NCI-H2227 treated with DMSO at 0.1 percent for 48 hours (cell line): ENCODE results near the gene CCDC194.
A peak's percentile ranks its signal among the peaks of the same experiment; 100 is the strongest.

ENCODE experiments used
- DNase-seq: peaks from one replicate; lab custom pipeline; 2025; lab: John Stamatoyannopoulos, UW

CCDC194 gene

DNA sequence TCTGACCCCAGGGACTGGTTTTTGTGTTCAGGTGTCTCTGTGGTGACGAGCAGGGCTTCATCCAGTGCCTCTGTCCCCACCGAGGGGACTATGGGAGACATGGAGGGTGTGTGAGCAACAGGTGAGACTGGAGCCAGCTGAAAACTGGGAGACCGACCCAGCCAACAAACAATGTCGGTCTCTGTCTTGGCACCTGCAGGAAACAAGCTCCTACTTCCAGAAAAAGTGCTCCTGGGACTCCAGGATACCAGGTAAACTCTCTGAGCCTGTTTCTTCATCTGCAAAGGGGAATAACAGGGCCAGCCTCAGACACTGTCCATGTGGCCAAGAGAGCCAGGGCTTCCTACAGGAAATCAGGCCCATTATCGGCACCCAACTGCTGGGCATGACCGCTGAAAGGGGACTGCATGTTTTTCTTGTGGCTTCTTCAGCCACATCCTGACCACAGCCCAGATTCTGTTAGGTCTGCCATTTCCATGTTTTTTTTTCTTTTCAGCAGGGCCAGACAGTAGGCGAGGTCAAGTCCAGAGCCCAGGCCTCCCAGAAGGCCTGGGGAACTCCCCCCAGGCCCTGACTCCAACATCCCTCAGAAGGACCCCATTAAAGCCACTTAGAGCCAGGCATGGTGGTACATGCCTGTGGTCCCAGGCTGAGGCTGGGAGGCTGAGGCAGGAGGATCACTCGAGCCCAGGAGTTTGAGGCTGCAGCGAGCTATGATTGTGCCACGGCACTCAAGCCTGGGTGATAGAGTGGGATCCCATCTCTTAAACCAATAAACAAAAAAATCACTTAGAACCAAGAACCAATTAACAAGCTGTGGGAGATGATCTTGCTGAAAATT is 12.3 kb upstream of the CCDC194 start:
- no peak for DNase-seq

DNA sequence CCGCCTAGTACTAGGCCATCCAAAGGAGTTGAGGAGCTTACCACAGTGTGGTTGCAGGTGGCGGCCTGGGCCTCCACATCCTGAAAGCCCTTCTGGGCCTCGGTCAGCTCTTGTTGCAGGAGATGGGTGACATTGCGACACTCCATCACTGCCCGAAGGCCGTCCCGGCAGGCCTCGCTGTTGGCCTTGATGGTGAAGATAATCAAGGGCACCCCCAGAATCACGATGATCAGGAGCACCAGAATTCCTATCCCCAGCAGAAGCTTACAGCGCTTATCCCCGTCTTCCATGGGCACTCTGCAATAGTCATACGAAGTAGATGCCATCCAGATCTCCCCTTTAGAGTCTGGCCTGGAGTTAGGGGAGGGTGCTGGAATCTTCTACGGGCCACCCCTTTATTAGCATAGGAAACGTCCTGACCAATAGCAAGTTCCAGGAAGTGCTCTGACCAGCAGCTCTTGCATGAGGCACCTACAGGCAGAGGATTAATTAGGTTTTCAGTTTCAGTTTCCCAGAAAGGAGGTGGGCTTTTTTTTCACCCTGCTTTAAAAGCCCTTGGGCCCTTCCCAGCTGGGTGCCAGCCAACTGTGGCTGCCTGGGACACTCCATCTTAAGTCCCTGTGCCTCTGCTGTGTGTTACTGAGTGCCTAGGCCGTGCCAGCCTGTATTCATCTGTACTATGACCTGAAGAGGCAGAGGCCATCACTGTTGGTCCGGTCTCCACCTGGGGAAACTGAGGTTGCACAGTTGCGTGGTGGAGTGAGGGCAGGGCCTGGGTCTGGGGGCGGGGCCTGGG is 11.5 kb upstream of the CCDC194 start, which contains the start of gene BST2:
Gene BST2 (minus strand): TSS at position 381 of the 796 bp plus-strand sequence. CDS start 55 bp downstream, at position 326.
- no peak for DNase-seq

DNA sequence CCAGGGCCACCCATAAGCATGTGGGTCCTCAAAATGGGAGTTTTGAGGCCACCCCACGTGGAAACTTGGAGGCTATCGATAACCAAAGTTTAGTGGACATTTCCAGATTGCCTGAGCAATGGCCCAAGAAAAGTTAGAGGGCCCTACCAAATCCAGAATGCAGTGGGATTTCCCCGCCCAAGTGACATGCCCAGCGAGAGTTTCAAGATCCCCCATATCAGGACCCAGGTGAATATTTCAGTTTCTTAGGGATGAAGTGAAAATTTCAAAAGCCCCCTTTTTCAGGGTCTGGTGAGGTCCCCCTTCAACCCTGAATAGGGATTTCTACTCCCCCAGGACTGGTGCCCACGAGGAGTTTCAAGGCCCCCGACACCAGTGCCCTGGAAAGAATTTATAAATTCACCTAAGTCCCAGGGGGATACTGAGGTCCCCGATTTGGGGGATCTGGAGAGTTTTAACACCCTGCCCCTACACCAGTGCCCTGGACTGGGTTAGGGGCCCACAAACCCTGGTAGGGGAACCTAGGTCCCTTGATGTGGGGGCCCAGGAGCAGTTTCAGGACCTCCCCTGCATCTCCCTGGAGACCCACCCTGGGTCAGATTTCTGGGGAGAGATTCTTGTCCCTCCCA is 10.7 kb upstream of the CCDC194 start:
- no peak for DNase-seq

DNA sequence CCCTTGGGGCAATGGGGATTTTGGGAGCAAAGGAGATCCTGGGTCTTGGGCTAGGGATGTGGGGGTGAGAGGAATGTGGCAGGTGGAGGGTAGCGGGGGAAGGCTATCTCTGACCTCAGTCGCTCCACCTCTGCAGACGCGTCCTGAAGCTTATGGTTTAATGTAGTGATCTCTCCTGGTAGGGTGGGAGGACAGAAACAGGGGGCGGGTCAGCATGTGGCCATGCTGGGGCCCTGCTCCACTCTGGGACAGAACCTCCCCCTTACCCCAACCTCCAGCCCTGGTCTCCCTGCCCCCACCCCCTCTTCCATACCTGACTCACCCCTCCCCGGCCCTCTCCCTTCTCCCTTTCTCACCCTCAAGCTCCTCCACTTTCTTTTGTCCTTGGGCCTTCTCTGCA is 10.0 kb upstream of the CCDC194 start:
- DNase-seq, result no peak

- DNase-seq, result no peak
Observed at GRCh38 chr19:17402982-17403855, 9.2 kb upstream of the CCDC194 start.

GRCh38 chr19:17401628-17402027 is 7.6 kb upstream of the CCDC194 start:
- no peak for DNase-seq

GRCh38 chr19:17398902-17399527 is 5.0 kb upstream of the CCDC194 start:
- no peak for DNase-seq

GRCh38 chr19:17394891-17395415 is 957 bp upstream of the CCDC194 start:
- DNase-seq, result no peak

DNA sequence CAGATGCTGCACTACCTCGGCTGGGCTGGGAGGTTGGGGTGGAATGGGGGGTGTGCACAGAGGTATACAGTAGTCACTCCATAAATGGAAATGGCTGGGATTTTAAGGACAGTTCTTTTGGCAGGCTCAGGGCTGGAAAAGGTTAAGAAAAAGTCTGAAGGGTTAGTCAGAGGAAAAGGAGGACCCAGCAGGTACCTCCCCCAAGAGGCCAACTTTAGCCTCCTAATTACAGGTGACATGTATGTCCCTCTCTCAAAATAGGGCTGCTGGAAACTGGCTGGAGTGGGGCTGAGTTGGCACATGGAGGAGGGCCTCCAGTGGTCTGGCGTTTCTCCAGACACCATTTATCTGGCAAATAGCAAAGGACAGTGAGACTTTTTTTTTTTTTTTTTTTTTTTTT is 994 bp downstream of the CCDC194 start:
- no peak for DNase-seq

DNA sequence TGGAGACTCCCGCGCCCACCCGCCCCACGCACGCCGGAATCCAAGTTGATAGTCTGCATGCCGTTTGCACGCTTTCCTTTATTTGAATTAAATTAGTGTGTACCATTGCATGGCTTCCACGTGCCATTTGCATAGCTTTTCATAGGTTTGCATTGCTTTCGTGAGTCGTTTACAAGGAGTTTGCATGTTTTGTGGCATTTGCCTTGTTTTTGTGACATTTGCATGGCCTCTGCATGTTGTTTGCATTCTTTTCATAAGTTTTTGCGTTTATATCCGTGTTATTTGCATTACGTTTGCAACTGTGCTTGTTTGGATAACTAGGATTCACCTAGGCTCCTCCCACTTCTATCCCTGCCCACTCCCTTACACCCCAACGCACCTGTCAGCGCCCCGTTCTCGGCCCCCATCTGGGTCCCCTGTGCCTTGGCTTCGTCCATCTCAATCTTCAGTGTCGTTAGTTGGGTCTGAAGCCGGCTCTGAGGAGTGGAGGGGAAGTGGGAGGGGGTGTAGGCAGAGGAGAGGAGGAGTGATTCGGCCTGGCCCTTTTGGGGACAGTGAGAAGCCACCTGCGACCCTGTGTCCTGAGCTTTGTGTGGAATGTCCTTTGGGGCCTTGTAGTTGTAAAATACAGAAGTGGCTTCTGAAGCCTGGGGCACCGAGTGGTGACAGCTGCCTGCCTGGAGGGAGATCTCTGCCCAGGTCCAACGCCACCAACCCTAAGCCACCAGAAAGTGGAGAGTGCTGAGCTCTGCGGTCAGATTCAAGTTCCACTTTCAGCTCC is 2.4 kb downstream of the CCDC194 start:
- no peak for DNase-seq

DNA sequence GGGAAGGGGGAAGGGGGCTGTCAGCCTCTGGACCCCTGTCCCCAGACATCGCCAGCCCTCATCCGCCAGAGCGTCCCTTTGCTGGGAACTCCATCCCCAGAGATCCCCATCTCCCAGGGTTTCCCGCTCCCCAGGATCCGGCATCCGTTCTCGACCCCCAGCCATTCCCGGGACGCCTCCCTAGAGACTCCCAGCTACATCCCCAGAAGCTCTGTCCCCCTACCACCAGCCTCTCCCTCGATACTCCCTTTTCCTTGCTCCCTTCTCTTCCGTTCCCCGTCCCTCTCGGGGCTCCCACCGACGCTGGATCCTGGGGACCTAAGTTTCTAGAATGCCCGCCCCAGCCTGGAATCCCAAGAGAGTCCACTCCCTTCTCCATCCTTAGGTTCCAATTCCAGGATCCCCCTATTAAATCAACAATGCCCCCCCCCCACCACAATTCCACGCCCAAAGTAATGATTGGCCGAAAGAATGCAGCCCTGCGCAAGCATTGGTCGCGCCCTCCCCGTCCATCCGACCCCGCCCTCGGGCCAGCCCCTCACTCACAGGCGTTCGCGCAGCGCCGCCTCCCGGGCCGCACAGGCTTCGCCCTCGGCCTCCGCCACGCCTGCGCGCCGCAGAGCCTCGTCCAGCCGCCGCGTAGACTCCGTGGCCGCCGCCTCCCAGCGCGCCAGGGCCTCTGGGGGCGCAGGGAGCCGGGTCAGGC is 3.2 kb downstream of the CCDC194 start:
- DNase-seq, result peak; percentile 56

DNA sequence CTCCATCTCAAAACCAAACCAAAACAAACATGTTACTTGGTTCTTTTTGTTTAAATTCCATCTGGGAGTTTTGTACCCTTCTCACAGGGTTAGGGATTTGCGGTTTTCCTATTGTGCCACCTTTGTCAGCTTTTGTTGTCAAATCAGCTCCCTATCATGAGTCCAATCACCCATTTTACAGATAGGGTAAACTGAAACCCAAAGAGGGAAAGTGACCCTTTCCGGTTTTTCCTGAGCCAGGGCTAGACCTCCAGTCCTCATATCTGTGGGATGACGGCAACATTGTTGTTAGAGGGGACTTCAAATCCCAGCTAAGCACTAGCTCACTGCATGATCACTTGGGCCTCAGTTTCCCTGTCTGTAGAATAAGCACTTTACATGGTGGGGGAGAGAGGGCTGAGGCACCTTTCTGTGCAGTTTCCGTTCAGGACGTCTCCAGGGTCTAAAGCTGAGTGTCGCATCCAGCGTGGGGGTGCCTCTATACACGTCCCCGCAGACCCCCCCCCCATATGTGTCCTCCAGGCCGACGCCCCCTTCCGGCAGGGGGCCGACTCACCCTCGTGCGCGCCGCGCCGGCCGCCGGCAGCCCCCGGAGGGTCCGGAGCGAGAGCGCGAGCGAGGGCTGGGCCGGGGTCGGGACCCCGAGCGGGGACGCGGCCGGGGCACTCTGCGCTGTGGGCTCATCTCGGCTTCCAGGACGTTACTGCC is 3.9 kb downstream of the CCDC194 start:
- no peak for DNase-seq

- DNase-seq, result no peak
Observed at GRCh38 chr19:17389288-17389687, 4.7 kb downstream of the CCDC194 start.

DNA sequence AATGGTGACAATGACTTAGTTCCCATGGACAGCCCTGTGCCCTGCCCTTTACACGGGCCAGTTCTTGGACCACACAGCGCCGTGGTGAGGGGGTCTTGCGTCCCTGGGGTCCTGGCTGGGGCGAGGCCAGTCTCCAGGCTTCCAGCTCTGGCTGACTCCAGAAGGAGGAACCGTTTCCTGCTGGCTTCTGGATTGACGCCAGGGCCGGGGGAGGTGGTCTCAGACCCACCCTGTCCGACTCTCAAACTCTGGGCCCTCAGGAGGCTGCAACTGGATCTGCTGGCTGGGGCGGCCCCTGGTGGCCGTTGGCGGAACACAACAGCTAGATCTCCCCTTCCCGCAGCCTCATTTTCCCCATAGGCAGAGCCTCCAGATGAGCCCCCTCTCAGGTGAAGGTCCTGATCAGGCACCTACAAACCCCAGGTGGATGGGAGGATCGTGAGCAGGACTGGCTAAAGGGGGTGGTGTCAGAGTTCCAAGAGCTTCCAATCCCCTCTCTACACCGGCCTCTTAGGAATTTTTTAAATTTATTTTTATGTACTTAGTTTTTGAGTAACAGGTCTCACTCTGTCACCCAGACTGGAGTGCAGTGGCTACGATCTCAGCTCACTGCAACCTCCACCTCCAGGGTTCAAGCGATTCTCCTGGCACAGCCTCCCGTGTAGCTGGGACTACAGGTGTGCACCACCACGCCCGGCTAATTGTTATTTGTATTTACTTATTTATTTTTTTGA is 8.0 kb downstream of the CCDC194 start:
- peak; percentile 18 for DNase-seq

DNA sequence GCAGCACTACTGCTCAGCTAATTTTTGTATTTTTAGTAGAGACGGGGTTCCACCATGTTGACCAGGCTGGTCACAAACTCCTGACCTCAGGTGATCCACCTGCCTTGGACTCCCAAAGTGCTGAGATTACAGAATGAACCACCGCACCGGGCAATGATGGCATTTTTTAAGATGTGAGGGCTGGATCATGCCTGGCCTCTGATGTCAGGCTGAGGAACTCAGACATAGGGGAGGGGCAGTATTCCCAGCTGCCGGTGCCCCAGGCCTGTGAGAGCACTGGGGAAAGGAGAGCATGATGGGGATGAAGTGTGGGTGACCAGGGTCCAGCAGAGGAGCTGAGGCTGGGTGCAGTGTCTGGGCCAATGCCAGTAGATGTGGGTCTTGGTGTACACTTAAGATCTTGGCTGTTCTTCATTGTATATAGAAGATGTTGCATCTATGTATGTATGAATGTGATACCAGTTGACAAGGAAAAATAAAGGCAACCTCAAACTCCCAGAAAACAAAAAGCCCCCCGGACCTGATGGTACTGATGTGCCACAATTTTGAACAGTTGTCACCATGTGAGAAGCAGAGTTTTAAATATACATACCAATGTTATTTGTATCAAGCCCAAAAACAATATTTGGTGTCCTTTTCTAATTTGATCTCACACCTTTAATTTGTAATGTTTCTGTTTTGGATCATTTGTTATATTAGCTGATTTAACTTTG is 13.4 kb downstream of the CCDC194 start:
- DNase-seq, result no peak

GRCh38 chr19:17379221-17379631 is 14.8 kb downstream of the CCDC194 start:
- DNase-seq, result no peak

- DNase-seq, result no peak
Observed at GRCh38 chr19:17378271-17378670, 15.7 kb downstream of the CCDC194 start.
